NT2/D1 (cell line): ENCODE measurements around the gene MDM1.

Experiments used
- SUZ12 ChIP-seq: IDR thresholded peaks from 2 replicates; pipeline ENCODE4 v1.6.1; 2011; ENCODE audit not compliant: insufficient read length, insufficient read depth; ENCODE audit errors: extremely low read depth
- YY1 ChIP-seq: IDR thresholded peaks from 2 replicates; pipeline ENCODE4 v1.6.1; 2011; ENCODE audit not compliant: insufficient read length, insufficient read depth
- ZNF274 ChIP-seq: IDR thresholded peaks from 2 replicates; pipeline ENCODE4 v1.6.1; 2011; ENCODE audit warnings: mild to moderate bottlenecking, low read depth, low read length

- no peak for TF ChIP-seq SUZ12
- TF ChIP-seq YY1: no peak
- TF ChIP-seq ZNF274: no peak
Observed at GRCh38 chr12:68259318-68259940, 72.7 kb downstream of the MDM1 start.
